H1 (cell line): Measurements from ENCODE around the gene ZNF496. TPM values are rescaled to one million over a fixed set of nuclear protein-coding genes. Genes with fewer than 3 reads are reported as not detected.
A peak's percentile ranks its signal among the peaks of the same experiment; 100 is the strongest.

Experiments used
- CTCF ChIA-PET: fragments of 300-600 bp; sonication (Branson Sonifier 250); formaldehyde crosslinking; loops from one replicate; lab custom pipeline; 2021; ENCODE audit not compliant: partially characterized antibody; lab: Charles Lee
- POLR2A ChIA-PET: fragments of 300-600 bp; sonication (Branson Sonifier 250); formaldehyde crosslinking; loops from one replicate; lab custom pipeline; 2021; ENCODE audit warnings: inconsistent platforms; ENCODE audit not compliant: partially characterized antibody; lab: Charles Lee
- DNase-seq, 2 experiments: peaks; one replicate each; pipeline versions ENCODE4 v3.0.0 to v3.0.0-alpha.2; 2010 to 2022; ENCODE audit warnings: low spot score in 2 of 2, low read depth in 1 of 2, mixed read lengths in 1 of 2
- FAIRE-seq: peaks from 2 replicates; lab custom pipeline; 2011; peaks lifted over from hg19 to GRCh38; lab: Jason Lieb, UNC
- H2AFZ ChIP-seq: 2 replicates; pipeline ENCODE4 v1.8.1; 2012; ENCODE audit warnings: low read length, inconsistent platforms
- H2AK5ac ChIP-seq: 2 replicates; pipeline ENCODE4 v1.6.1; 2013; ENCODE audit warnings: low read depth, low read length
- H2BK120ac ChIP-seq: replicated peaks from 2 replicates; pipeline ENCODE3; 2013; ENCODE audit warnings: low read depth, low read length, inconsistent platforms
- H2BK12ac ChIP-seq: 2 replicates; pipeline ENCODE4 v1.6.1; 2013; ENCODE audit warnings: low read depth, low read length
- H2BK15ac ChIP-seq: 2 replicates; pipeline ENCODE4 v1.6.1; 2013; ENCODE audit warnings: low read length
- H2BK20ac ChIP-seq: 2 replicates; pipeline ENCODE4 v1.6.1; 2013; ENCODE audit warnings: low read length
- H2BK5ac ChIP-seq: 2 replicates; pipeline ENCODE4 v1.6.1; 2013; ENCODE audit warnings: low read depth, low read length
- H3K14ac ChIP-seq: 2 replicates; pipeline ENCODE4 v1.6.1; 2013; ENCODE audit warnings: inconsistent platforms; ENCODE audit not compliant: insufficient read length
- H3K18ac ChIP-seq: 2 replicates; pipeline ENCODE4 v1.6.1; 2013; ENCODE audit warnings: low read length; ENCODE audit errors: extremely low read depth
- H3K23ac ChIP-seq: 2 replicates; pipeline ENCODE4 v1.6.1; 2013; ENCODE audit warnings: inconsistent platforms; ENCODE audit not compliant: insufficient read length
- H3K23me2 ChIP-seq: 2 replicates; pipeline ENCODE4 v1.6.1; 2013; ENCODE audit warnings: low read depth, low read length
- H3K27ac ChIP-seq: 2 replicates; pipeline ENCODE4 v1.6.1; 2011; ENCODE audit warnings: low read depth, low read length, inconsistent platforms
- H3K27me3 ChIP-seq, 4 experiments: replicated peaks in 1 of 4; 1 replicate in 1 of 4; 2 replicates in 3 of 4; pipeline versions ENCODE4 v1.6.1 to v1.8.1; 2011 to 2013; ENCODE audit warnings: low read length in 3 of 4, mild to moderate bottlenecking in 3 of 4, inconsistent platforms in 2 of 4, mixed read lengths in 2 of 4, moderate library complexity in 1 of 4; ENCODE audit not compliant: control insufficient read depth in 3 of 4, insufficient read depth in 3 of 4; ENCODE audit errors: extremely low read depth in 1 of 4
- H3K36me3 ChIP-seq, 4 experiments: 2 replicates each; pipeline versions ENCODE4 v1.6.1 to v1.8.1; 2011 to 2013; ENCODE audit warnings: mild to moderate bottlenecking in 4 of 4, low read length in 3 of 4, moderate library complexity in 2 of 4, control low read depth in 1 of 4, inconsistent platforms in 1 of 4; ENCODE audit not compliant: insufficient read depth in 4 of 4, control insufficient read depth in 2 of 4
- H3K4ac ChIP-seq: replicated peaks from 2 replicates; pipeline ENCODE3; 2013; ENCODE audit warnings: low read length, low read depth, mixed read lengths, inconsistent platforms; ENCODE audit not compliant: insufficient read length
- H3K4me1 ChIP-seq, 4 experiments: replicated peaks in 1 of 4; 1 replicate in 1 of 4; 2 replicates in 3 of 4; pipeline versions ENCODE4 v1.6.1 to v1.8.1; 2011 to 2013; ENCODE audit warnings: low read length in 3 of 4, inconsistent platforms in 2 of 4, mixed read lengths in 1 of 4; ENCODE audit not compliant: insufficient read depth in 4 of 4, control insufficient read depth in 3 of 4
- H3K4me2 ChIP-seq, 2 experiments: 2 replicates each; pipeline versions ENCODE4 v1.6.1 to v1.8.1; 2011 to 2013; ENCODE audit warnings: low read depth in 2 of 2, low read length in 2 of 2, control low read depth in 1 of 2, inconsistent platforms in 1 of 2, mild to moderate bottlenecking in 1 of 2; ENCODE audit not compliant: insufficient read depth in 1 of 2
- H3K4me3 ChIP-seq, 4 experiments: fragments of 200-600, 300-600 bp in 1 of 4; sonication (generic), shearing (Covaris generic), sonication (Bioruptor Twin) in 1 of 4; 2 replicates each; pipeline versions ENCODE4 v1.5.1 to v1.8.1; 2011 to 2016; ENCODE audit warnings: low read length in 4 of 4, low read depth in 3 of 4, control low read depth in 2 of 4, inconsistent platforms in 2 of 4, mild to moderate bottlenecking in 2 of 4, mixed read lengths in 1 of 4, moderate library complexity in 1 of 4; ENCODE audit not compliant: insufficient read depth in 2 of 4; ENCODE audit errors: extremely low read depth in 1 of 4
- H3K56ac ChIP-seq: replicated peaks from 2 replicates; pipeline ENCODE3; 2013; ENCODE audit warnings: low read depth, mild to moderate bottlenecking, mixed read lengths, low read length, inconsistent platforms; ENCODE audit not compliant: insufficient read length
- H3K79me1 ChIP-seq: 2 replicates; pipeline ENCODE4 v1.6.1; 2013; ENCODE audit warnings: low read depth, low read length, control low read depth
- H3K79me2 ChIP-seq, 2 experiments: 2 replicates each; pipeline versions ENCODE4 v1.6.1 to v1.8.1; 2012 to 2013; ENCODE audit warnings: low read length in 2 of 2, mild to moderate bottlenecking in 2 of 2, inconsistent platforms in 1 of 2; ENCODE audit not compliant: insufficient read depth in 2 of 2, control insufficient read depth in 1 of 2
- H3K9ac ChIP-seq, 4 experiments: replicated peaks in 1 of 4; 1 replicate in 1 of 4; 2 replicates in 3 of 4; pipeline versions ENCODE4 v1.6.1 to v1.8.1; 2011 to 2013; ENCODE audit warnings: low read depth in 3 of 4, low read length in 3 of 4, control low read depth in 2 of 4, mild to moderate bottlenecking in 2 of 4, moderate library complexity in 2 of 4, inconsistent platforms in 1 of 4; ENCODE audit errors: extremely low read depth in 1 of 4
- H3K9me3 ChIP-seq, 2 experiments: 2 replicates each; pipeline versions ENCODE4 v1.6.1 to v1.8.1; 2012 to 2013; ENCODE audit warnings: mild to moderate bottlenecking in 2 of 2, moderate library complexity in 2 of 2, control low read depth in 1 of 2, inconsistent platforms in 1 of 2, low read depth in 1 of 2, low read length in 1 of 2, mixed read lengths in 1 of 2; ENCODE audit not compliant: insufficient read depth in 2 of 2
- H4K20me1 ChIP-seq, 2 experiments: replicated peaks in 1 of 2; 2 replicates each; pipeline versions ENCODE3 to v1.8.1; 2011 to 2013; ENCODE audit warnings: inconsistent platforms in 2 of 2, low read length in 2 of 2, mild to moderate bottlenecking in 1 of 2; ENCODE audit not compliant: insufficient read depth in 2 of 2, control insufficient read depth in 1 of 2
- H4K5ac ChIP-seq: 2 replicates; pipeline ENCODE4 v1.6.1; 2013; ENCODE audit warnings: low read length, low read depth, mixed read lengths, inconsistent platforms; ENCODE audit not compliant: insufficient read length
- H4K8ac ChIP-seq: 2 replicates; pipeline ENCODE4 v1.8.0; 2013; ENCODE audit warnings: mild to moderate bottlenecking, moderate library complexity, low read length, inconsistent platforms; ENCODE audit not compliant: insufficient read depth; ENCODE audit errors: extremely low read depth
- H4K91ac ChIP-seq: replicated peaks from 2 replicates; pipeline ENCODE3; 2013; ENCODE audit warnings: low read length, mixed read lengths, inconsistent platforms; ENCODE audit not compliant: insufficient read length
- KDM4A ChIP-seq: IDR thresholded peaks from one replicate; pipeline ENCODE4 v1.7.1; 2012; ENCODE audit warnings: low read depth, mild to moderate bottlenecking, moderate library complexity, low read length, inconsistent platforms; ENCODE audit not compliant: severe bottlenecking
- SRF ChIP-seq: IDR thresholded peaks from 2 replicates; pipeline ENCODE4 v1.6.1; 2011; ENCODE audit warnings: mild to moderate bottlenecking, low read depth, low read length, moderate library complexity
- WGBS, 2 experiments: shearing (Covaris generic) in 1 of 2; methylation state at CpG; one replicate each; pipeline versions ENCODE4 v1.1.6 to v1.1.7; 2013 to 2015; ENCODE audit warnings: low lambda C conversion rate in 2 of 2, mixed read lengths in 2 of 2, inconsistent platforms in 1 of 2, low coverage in 1 of 2, missing lambda C conversion rate in 1 of 2; ENCODE audit not compliant: insufficient replicate concordance in 2 of 2, insufficient coverage in 1 of 2, insufficient read length in 1 of 2; ENCODE audit errors: extremely low coverage in 1 of 2, missing lambda C conversion rate in 1 of 2; 5-methylcytosine and 5-hydroxymethylcytosine counted together
- polyA plus RNA-seq, 7 experiments: library from polyadenylated mRNA; depleted of rRNA in 3 of 7; stranded (reverse) in 5 of 7; unstranded in 2 of 7; fragments of >200 nt in 5 of 7; fragments of 200-250 nt in 2 of 7; gene quantifications; 1 replicate in 5 of 7; 2 replicates in 1 of 7; 4 replicates in 1 of 7; pipeline versions ENCODE4 v1.2.1 to v1.2.3, GENCODE V29; 2011 to 2013; ENCODE audit warnings: missing spikeins in 2 of 7, mixed read lengths in 2 of 7
- total RNA-seq: library from RNA; stranded (reverse); fragmentation: NEBNext Ultra II Directional; extraction: Animal tissue kit (Norgen Biotek cat#: 25700); gene quantifications from 2 replicates; pipeline ENCODE4 v1.2.1, GENCODE V29; 2021

Gene ZNF496
- total and polyA plus RNA-seq, 2 of the 8 experiments (the other 6 are each of a cell fraction or from before 2014, with no cell fraction given) = 27.9 to 71.4 TPM

- no peak overlapping the region for H3K23ac ChIP-seq
- no peak overlapping the region for H3K56ac ChIP-seq
- CTCF ChIA-PET = interaction anchor here (0.9 kb wide), 1 partner anchor 17 kb away, joined by 3 read pairs; no protein-coding TSS in a partner anchor
- TF ChIP-seq KDM4A (no peak), SRF (peak; percentile 10; the same call in 1 of the 2 replicates)
- TF ChIP-seq, all 59 proteins: peak for 1
- Histone ChIP-seq H3K18ac (no peak overlapping the region), H3K4me3 (no peak overlapping the region), H3K4me2 (no peak overlapping the region), H3K14ac (no peak overlapping the region), H3K9ac (no peak overlapping the region), H2AK5ac (no peak overlapping the region), H3K27me3 (no peaks in the 10 kb centered on the region; a peak in 1 of 7 replicates), H3K36me3 (no peaks in the 10 kb centered on the region), H2BK120ac (no peak overlapping the region), H4K8ac (no peak overlapping the region), H3K4ac (no peak overlapping the region), H2BK5ac (no peak overlapping the region), H3K79me1 (no peaks in the 10 kb centered on the region), H4K91ac (no peak overlapping the region), H2BK15ac (no peak overlapping the region), H3K4me1 (peaks cover 0 to 3% (median 2%) of the 10 kb centered on the region in 4 experiments; a peak in 4 of 7 replicates), H4K5ac (no peak overlapping the region), H2BK12ac (no peak overlapping the region), H3K27ac (no peak overlapping the region), H3K79me2 (no peaks in the 10 kb centered on the region), H2AFZ (no peak overlapping the region), H3K9me3 (peaks cover 13 to 18% of the 10 kb centered on the region in 2 experiments; a peak in 3 of 4 replicates), H4K20me1 (no peaks in the 10 kb centered on the region), H2BK20ac (no peak overlapping the region), H3K23me2 (no peaks in the 10 kb centered on the region)
- FAIRE-seq (no peak), DNase-seq (no peak)
- POLR2A ChIA-PET = no interaction called here
- WGBS, 2 experiments = 86% methylated on average over 6 of the region's 6 CpGs; no CpG with 5 or more reads in 1 of the 2 experiments
Observed at GRCh38 chr1:247367786-247368422, 36.2 kb upstream of the ZNF496 start.
